ENCODE measurements around the gene CASQ1.

GRCh38 chr1:160205242-160206035 is 15.1 kb downstream of the CASQ1 start, which contains the start of gene PEA15:
- TF ChIP-seq CTCF (IDR thresholded peaks at IDR 0.05) (no peak), POLR2A (IDR thresholded peaks at IDR 0.05) (peak in 3 of 4 donors; percentile 39 to 82 (median 71)), POLR2AphosphoS5 (IDR thresholded peaks at IDR 0.05) (peak; percentile 32 to 68), EP300 (IDR thresholded peaks at IDR 0.05) (no peak)
